Muscle of arm (tissue), 12 donors: Measurements from ENCODE around the gene TNFRSF9. TPM values are rescaled to one million over a fixed set of nuclear protein-coding genes. Genes with fewer than 3 reads are reported as not detected.
"Not testable (repeated sequence)": the region's sequence is repeated elsewhere in the genome, so short reads cannot be mapped to it uniquely, and the experiment has no call there.

Experiments
- DNase-seq: peaks from one replicate; pipeline ENCODE4 v3.0.0-alpha.2; 2013
- polyA plus RNA-seq, 12 donors: library from polyadenylated mRNA; unstranded; fragments of 120-200 nt; gene quantifications; one replicate each; pipeline ENCODE4 v1.2.1, GENCODE V29; 2013; ENCODE audit not compliant: insufficient read length in 12 of 12

Gene TNFRSF9
- polyA plus RNA-seq, 12 donors, result 0.03 to 0.54 (median 0.09) TPM; not detected in 3

- DNase-seq, result peak; percentile 99
Measured at GRCh38 chr1:7961216-7962013, 20.8 kb upstream of the TNFRSF9 start, which contains the start of gene PARK7. TSS of gene PARK7 (plus strand) at chr1:7961711. CDS start at chr1:7962786, 1,075 bp downstream.

DNA sequence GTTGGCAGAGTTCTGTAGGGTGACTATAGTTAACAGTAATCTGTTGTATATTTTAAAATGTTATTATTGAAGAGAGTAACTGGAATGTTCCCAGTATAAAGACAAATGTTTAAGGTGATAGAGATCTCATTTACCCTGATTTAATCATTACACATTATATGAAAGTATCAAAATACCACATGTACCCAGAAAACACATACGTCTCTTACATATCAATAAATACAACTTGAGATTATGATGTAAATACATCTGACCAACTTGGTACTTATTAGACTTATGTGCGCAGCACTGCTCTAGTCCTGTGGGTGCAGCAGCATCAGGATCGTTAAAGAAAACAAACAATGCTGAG lies 20.2 kb upstream of the TNFRSF9 start:
- no peak for DNase-seq

DNA sequence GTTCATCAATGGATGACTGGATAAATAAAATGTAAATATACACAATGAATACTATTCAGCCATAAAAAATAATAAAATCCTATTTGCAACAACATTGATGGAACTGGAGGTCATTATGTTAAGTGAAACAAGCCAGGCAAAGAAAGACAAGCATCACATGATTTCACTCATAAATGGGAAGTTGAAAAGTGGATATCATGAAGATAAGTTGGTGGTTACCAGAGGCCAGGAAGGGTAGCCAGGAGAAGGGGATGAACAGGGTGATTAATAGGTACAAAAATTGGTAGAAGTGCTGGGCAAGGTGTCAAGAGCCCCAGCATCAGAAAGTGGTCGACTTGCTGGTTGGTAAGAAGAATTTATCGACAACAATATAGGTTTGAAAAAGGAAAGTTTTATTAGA lies 19.5 kb upstream of the TNFRSF9 start:
- DNase-seq, result no peak

DNA sequence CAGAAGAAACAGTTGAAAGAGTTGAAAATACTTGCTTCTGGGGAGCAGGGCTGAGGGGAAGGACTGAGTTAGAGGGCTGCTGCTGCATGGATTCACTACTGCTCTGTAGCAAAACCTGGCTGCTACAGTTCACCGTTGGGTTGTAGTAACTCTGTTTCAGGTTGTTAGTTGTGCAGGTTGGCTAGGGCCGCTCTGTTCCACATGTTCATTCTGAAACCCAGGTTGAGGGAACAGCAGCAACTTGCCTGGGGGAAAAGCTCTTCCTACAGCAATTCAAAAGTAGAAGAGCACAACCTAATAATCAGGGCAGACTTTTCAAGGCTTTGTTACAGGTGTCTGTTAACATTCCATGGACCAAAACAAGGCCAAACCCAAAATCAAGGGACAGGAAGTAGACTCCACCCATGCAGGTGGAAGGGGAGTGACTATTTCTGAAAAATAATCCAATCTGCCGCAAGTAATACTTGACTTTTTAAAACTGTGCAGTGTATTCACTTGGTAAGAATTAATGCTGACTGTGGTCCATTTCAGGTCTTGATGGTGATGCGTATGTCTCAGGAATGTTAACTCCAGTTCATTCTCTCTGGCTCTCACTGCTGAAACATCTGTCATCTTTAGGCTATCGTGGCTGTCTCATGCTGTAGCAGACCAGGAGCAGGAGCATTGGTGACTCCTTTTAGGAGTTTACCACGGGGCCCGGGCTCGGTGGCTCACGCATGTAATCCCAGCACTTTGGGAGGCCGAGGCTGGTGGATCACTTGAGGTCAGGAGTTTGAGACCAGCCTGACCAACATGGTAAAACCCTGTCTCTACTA lies 15.8 kb upstream of the TNFRSF9 start:
- no peak for DNase-seq

DNA sequence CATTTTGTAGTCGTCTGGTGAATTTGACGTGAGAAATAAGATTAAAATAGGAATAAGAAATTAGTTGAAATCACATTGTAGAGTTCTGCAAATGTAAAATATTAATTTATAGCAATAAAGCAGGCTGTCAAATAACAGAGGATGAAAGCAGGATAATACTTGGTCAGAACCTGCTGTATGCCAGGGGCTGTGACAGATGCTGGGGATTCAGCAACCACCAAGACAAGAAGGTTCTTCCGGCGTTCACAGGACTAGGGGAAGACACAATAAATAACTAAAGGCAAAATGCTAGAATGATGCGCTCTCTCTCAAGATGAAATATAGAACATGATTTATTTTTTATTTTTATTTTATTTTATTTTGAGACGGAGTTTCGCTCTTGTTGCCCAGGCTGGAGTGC lies 14.0 kb upstream of the TNFRSF9 start:
- DNase-seq, result no peak

DNA sequence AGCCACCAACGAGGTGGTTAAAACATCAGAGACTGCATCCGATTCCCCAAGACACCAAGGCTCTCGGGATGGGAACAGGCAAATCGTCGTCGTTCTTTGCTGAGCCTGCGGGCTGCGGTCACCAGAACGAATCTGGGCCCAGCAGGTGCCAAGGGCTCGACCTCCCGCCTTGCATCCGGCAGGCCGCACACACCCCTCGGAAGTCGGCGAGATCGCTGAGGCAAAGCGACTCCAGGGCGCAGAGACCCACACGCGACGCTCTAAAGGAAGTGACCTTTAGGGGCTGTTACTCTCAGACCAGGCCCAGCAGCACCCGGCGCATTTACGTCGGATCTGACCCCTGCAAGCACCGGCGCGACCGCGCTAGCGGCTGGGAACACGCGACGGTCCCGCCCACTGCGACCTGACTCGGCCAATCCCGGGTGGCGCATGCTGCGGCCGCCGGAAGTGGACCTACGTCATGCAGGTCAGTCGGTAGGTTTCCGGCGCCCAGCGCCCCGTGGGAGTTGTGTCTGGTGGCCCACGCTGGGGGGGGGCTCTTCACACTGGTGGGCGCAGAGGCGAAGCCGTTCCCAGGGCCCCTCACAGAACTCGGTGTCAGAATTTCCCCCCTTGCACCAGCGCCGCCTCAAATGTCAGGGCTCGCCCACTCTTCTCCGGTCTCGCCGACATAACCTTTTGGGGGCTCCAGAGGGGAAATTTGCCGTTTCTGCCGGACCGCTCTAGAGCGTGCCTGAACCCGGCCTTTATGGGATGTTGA lies 13.4 kb upstream of the TNFRSF9 start:
- DNase-seq, result peak; percentile 92

- DNase-seq, result not testable (repeated sequence)
Measured at GRCh38 chr1:7952791-7953190, 12.2 kb upstream of the TNFRSF9 start.

DNA sequence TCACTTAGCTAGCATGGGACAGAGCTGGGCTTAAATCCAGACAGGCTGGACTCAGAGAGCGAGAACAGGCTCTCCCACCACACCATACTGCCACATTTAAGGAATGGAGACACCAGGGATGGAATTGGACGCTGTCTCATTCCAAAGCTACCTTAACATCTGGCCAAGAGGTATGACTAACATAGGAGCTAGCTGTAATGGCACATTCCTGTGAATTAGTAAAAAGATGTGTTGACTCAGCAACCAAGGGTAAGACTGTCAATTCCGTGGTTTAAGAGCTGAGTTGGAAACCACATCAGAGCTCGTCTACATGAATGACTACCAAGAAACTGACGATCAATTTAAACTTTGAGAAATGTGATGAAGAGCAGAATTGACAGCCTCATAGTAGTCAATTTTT lies 8.3 kb upstream of the TNFRSF9 start:
- no peak for DNase-seq

- DNase-seq, result no peak
Measured at GRCh38 chr1:7943251-7943650, 2.6 kb upstream of the TNFRSF9 start.

DNA sequence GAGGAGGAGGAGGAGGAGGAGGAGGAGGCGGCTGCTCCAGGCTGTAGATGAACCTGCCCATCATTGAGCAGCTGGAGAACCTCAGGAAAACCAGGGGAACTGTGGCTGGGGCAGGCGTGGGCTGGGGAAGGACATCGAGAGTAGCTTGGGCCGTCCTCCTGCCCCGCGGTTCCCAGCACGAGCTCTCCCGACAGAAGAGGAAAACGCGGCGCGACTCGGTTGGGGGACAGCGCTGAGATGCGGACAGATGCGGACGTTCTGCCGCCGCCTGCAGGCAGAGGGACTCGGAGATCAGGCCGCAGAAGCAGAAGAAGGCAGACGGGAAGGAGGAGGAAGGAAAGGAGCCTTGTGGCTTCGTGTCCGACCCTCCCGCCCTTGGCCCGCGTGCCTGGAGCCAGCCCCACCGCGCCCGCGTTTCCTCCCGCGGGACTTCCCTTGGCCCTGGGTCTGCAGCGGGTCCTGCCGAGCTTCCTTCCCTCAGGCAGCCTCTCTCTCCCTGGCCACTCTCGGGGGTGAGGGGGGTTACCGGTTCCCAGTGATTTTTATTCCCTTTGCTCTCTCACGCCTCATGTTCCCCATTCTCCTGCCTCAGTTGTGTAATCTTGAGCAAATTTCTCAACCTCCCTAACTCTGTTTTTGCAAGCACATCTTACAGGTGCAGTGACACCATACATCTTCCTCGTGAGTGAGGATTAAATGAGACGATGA lies 1.7 kb upstream of the TNFRSF9 start:
- peak; percentile 57 for DNase-seq

DNA sequence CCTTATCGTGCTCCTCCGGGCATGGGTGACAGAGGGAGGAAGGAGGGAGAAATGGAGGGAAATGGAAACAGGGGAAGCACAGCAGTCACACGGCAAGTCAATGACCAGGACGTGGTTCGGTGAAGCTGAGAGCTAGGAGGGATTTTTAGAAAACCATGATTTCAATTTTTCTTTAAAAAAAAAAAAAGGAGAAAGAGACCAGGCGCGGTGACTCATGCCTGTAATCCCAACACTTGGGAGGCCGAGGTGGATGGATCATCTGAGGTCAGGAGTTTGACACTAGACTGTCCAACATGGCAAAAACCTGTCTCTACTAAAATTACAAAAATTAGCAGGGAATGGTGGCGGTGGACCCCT lies 776 bp upstream of the TNFRSF9 start:
- no peak for DNase-seq

DNA sequence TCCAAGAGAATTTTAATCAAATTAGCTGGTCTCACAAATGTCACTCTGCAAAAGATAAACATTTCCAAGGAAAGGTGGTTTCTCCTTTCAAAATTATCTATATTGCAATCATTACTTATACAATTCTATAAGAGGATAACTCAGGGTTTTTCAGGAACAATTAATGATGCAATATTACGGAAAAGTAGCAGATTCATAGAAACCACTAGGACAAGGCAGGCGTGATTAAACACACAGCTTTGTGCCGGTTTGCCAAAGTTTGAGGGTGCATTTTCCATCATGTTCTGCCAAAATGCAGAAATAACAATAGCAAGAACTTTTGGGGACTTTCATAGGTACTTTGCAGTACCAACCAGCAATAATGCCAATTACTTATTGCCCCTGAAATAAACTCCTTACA lies 605 bp downstream of the TNFRSF9 start:
- no peak for DNase-seq

GRCh38 chr1:7938070-7938469 lies 2.6 kb downstream of the TNFRSF9 start:
- no peak for DNase-seq

DNA sequence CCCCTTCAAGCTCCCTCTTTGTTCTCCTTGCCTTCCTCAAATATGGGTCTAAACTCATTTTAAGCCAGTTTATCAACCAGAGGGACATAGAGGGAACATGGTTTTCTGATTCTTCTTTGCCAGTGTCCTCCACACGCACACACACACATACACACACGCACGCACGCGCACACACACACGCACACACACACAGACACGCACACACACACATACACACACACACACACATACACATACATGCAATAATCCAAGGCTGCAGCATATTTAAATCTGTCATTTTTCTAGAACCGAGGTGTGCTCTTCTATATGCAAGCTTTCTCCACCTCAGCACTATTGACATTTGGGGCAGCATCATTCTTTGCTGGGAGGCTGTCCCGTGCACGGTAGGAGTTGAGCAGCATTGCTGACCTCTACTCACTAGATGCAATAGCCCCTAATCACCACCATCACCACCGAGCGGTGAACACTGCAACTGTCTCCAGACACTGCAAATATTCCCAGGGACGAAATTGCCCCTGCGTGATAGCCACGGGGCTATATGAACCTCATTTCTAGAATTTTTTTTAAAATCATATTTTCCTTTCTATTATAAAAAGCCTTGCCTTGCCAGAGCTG lies 8.0 kb downstream of the TNFRSF9 start:
- DNase-seq, result no peak

DNA sequence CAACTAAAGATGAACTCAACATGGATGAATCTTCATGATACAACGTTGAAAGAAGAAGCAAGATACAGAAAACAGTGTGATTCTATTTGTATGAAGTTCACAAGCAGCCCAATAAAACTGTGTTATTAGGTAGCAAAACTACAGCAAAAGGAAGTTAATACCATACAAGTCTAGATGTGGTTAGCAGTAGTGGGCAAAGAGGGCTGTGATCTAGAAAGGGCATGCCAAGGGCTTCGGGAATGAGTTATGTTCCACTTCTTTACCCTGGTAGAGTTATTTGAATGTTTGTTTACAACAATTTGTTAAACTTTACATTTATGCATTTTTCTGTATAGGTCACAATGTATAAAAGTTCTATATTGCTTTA lies 9.2 kb downstream of the TNFRSF9 start:
- DNase-seq, result no peak

DNA sequence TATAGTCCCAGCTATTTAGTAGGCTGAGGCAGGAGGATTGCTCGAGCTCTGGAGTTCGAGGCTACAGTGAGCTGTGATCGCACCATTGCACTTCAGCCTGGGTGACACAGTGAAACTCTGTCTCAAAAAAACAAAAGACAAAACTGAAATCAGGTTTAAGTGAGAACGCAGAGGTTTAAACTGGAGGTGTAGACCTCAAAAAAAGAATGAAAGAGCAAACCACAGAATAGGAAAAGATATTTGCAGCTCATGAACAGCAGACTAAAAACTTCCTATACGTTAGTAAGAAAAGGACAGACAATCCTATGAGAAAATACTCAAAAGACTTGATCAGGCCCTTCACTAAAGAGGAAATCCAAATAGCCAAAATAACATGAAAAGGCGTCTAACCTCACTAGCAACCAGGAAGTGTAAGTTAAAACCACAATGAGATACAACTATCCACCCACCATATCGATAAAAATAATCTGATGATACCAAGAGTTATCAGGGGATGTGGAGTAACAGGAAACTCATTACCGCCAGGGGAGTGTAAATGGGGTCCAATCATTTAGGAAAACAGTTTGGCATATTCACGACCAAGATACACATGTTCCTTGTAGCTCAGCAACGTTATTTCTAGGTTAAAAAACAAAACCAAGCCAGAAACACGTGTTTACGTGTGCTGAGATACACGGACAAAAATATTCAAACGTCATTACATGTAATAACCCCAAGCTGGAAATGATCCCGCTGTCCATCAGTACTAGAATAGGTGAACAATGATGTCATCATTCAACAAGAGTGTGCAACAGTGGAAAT lies 9.8 kb downstream of the TNFRSF9 start:
- DNase-seq, result no peak

DNA sequence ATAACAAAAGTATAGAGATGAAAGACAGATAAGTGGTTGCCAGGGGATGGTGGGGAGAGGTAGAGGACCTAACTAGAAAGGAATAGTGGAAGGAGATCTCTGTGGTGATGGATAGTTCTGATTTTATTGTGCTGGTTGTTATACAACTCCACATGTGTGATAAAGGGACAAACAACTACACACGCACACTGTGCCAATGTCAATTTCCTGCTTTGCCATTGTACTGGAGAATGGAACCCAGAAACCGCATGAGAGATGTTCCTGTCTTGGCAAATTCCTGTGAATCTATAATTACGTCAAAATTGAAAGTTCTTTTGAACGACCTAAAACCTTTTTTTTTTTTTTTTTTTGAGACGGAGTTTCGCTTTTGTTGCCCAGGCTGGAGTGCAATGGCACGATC lies 11.0 kb downstream of the TNFRSF9 start:
- DNase-seq, result no peak

DNA sequence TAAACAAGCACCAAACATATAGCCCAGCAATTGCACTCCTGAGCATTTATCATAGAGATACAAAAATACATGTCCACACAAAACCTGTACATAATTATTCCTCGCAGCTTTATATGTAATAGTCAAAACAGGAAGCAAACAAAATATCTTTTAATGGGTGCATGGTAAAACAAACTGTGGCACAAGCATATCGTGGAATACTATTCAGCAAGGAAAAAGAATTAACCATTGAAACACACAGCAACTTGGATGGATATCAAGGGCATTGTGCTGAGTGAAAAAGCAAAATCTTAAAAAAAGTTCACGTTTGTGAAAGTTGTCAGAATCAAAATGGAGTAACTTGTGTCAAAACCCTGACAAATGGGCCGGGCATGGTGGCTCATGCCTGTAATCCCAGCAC lies 12.4 kb downstream of the TNFRSF9 start:
- DNase-seq, result no peak

DNA sequence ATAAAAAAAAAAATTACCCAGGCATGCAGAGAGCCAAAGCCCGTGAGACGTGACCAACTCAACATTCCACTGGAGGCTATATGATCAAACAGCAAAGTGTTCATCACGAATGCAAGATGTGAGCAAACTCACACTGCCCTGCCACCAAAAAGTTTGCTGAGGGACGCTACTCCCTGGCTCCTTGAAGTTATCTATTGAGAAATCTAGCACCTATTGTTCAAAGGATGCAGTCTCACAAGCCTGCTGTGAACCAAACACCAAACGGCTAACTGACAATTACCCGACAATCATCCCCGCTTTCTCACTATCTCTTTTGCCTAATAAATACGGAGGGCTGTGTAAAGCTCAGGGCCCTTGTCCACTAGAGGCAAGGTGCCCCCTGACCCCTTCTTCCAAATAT lies 13.6 kb downstream of the TNFRSF9 start:
- DNase-seq, result not testable (repeated sequence)

DNA sequence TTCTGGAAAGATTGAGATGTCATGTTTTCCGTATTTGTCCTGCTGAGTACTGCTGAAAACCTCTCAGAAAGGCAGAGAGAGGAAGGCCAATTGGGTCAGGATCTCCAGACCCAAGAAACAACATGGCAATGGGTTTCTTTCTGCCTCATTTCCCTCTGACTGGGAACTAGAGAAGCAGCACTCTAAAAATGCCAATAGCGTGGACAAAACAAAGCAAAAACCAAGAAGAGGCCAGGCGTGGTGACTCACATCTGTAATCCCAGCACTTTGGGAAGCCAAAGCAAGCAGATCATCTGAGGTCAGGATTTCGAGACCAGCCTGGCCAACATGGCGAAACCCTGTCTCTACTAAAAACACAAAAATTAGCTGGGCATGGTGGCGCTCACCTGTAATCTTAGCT lies 18.3 kb downstream of the TNFRSF9 start:
- no peak for DNase-seq

DNA sequence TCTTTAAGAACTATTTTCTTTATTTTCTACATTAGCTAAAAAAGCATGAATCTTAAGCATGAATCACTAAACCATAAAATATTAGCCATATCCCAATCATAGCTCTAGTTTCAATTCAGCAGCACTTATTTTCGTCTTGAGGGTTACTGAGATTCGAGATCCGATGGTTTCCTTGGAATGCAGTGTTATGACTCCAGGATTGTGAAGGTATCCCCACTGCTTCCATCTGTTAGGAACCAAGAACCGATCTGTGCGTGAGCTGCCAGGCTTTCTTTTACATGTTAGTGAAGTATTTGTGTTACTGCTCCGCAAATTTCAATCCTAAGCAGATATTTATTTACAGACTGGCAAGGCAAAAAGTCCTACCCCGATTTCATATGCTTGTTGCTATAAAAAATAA lies 18.8 kb downstream of the TNFRSF9 start:
- DNase-seq, result no peak
